Calu3 (cell line): ENCODE results near the gene TGFBR3. TPM values are rescaled to one million over a fixed set of nuclear protein-coding genes. Genes with fewer than 3 reads are reported as not detected.

Experiments
- BruUV-seq: library from RNA; stranded (reverse); fragments of 400-500 nt; replicated peaks from 2 replicates; lab custom pipeline; 2021; lab: Mats Ljungman, UMichigan
- CTCF ChIA-PET: fragments of 300-600 bp; sonication (Branson Sonifier 250); formaldehyde crosslinking; loops from one replicate; lab custom pipeline; 2022; ENCODE audit warnings: antibody characterized with exemption; lab: Charles Lee
- DNase-seq: peaks from one replicate; pipeline ENCODE4 v3.0.0; 2022
- H3K27ac Mint-ChIP-seq: one replicate; pipeline ENCODE4 v1.8.0; 2022; ENCODE audit warnings: mixed read lengths; ENCODE audit not compliant: unreplicated experiment
- H3K27me3 Mint-ChIP-seq: one replicate; pipeline ENCODE4 v1.8.0; 2022; ENCODE audit warnings: mixed read lengths; ENCODE audit not compliant: unreplicated experiment
- H3K36me3 Mint-ChIP-seq: one replicate; pipeline ENCODE4 v1.8.0; 2022; ENCODE audit warnings: mild to moderate bottlenecking, moderate library complexity, mixed read lengths; ENCODE audit not compliant: insufficient read depth, unreplicated experiment
- H3K4me1 Mint-ChIP-seq: one replicate; pipeline ENCODE4 v1.8.0; 2022; ENCODE audit warnings: mild to moderate bottlenecking, low read depth, mixed read lengths; ENCODE audit not compliant: unreplicated experiment
- H3K4me3 Mint-ChIP-seq: one replicate; pipeline ENCODE4 v1.8.0; 2022; ENCODE audit warnings: mild to moderate bottlenecking, low read depth, moderate library complexity, mixed read lengths; ENCODE audit not compliant: unreplicated experiment
- H3K9me3 Mint-ChIP-seq: one replicate; pipeline ENCODE4 v1.8.0; 2022; ENCODE audit warnings: low read depth, mixed read lengths; ENCODE audit not compliant: unreplicated experiment
- intact Hi-C: fragments of 100-400 bp; cut with micrococcal nuclease; formaldehyde crosslinking; loops from one replicate; pipeline ENCODE4 v1.10.0; 2022; ENCODE audit not compliant: unreplicated experiment
- total RNA-seq: library from RNA; stranded (reverse); gene quantifications from 2 replicates; pipeline ENCODE4 v1.2.3, GENCODE V29; 2022
- TF ChIP-seq, protein P1 (sequence below): fragments of 200-600 bp; IDR thresholded peaks from one replicate; pipeline ENCODE4 v1.8.0; 2022; ENCODE audit warnings: antibody characterized with exemption; ENCODE audit not compliant: unreplicated experiment

Gene TGFBR3
- total RNA-seq, 1 experiment from 2014 or later, result 10.8 TPM

- no peaks in the 10 kb centered on the region for H3K9me3 Mint-ChIP-seq
- TF ChIP-seq, protein P1, sequence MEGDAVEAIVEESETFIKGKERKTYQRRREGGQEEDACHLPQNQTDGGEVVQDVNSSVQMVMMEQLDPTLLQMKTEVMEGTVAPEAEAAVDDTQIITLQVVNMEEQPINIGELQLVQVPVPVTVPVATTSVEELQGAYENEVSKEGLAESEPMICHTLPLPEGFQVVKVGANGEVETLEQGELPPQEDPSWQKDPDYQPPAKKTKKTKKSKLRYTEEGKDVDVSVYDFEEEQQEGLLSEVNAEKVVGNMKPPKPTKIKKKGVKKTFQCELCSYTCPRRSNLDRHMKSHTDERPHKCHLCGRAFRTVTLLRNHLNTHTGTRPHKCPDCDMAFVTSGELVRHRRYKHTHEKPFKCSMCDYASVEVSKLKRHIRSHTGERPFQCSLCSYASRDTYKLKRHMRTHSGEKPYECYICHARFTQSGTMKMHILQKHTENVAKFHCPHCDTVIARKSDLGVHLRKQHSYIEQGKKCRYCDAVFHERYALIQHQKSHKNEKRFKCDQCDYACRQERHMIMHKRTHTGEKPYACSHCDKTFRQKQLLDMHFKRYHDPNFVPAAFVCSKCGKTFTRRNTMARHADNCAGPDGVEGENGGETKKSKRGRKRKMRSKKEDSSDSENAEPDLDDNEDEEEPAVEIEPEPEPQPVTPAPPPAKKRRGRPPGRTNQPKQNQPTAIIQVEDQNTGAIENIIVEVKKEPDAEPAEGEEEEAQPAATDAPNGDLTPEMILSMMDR, result no peak
These were observed 154.9 kb downstream of the TGFBR3 start for GRCh38 chr1:91730801-91731732.

DNA sequence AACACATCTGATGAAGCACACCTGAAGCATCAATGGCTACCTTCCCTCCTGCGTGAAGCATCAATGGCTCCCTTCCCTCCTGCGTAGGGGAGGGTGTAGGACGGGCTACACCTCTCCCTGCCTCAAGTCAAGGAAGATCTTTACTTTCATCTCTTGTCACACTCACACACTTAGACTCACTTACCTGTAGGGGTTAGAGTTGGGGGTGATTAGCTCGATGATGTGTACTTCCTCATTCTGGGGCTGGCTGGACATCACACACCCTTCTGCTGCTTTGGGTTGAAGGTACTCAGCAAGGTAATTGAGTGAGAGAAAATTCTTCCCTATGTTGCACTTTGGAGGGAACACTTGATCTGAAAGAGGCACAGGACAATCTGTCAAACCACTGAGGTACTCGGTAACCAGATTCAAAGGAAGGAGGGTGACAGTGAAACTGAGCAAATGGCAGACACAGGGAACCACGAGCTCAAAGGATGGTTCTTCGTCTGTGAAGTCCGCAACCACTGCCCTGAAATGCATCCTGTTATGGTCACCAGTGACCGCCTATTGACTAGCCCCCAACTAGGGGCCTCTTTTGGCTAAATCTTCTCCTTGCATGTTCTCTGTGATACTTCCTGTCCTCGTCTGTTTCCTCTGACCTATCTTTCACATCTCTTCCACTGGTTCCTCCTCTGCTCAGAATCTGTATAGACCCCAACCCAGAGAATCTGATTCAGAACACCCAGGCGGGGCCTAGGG, 156.2 kb downstream of the TGFBR3 start:
- no TSS peak for BruUV-seq
- intact Hi-C loops, result loop anchor here (5.0 to 10.0 kb wide), 3 partner anchors 117 to 215 kb away; partner anchors contain the start of gene TGFBR3
- CTCF ChIA-PET, result no interaction called here
- no peak overlapping the region for H3K4me3 Mint-ChIP-seq
- no peaks in the 10 kb centered on the region for H3K9me3 Mint-ChIP-seq
- TF ChIP-seq, protein P1, result no peak
- H3K4me1 Mint-ChIP-seq, result peaks cover 55% of the 10 kb centered on the region
- peaks cover 16% of the 10 kb centered on the region for H3K36me3 Mint-ChIP-seq
- no peaks in the 10 kb centered on the region for H3K27me3 Mint-ChIP-seq
- H3K27ac Mint-ChIP-seq, result no peak overlapping the region
- no peak for DNase-seq

More at GRCh38 chr1:91730801-91731732, 154.9 kb downstream of the TGFBR3 start:
- Mint-ChIP-seq H3K4me3 (peak overlapping the region; percentile 53), H3K4me1 (peaks cover 55% of the 10 kb centered on the region), H3K27ac (peak overlapping the region; percentile 76), H3K27me3 (no peaks in the 10 kb centered on the region), H3K36me3 (peaks cover 16% of the 10 kb centered on the region)
- intact Hi-C loops, result loop anchor here (5.0 to 10.0 kb wide), 3 partner anchors 119 to 216 kb away; partner anchors contain the start of gene TGFBR3
- DNase-seq, result peak; percentile 34
- CTCF ChIA-PET, result interaction anchor here (0.6 kb wide), 2 partner anchors 73 to 120 kb away, joined by 3 to 4 read pairs; no protein-coding TSS in a partner anchor
- no TSS peak for BruUV-seq

- DNase-seq, result no peak
- H3K9me3 Mint-ChIP-seq, result no peaks in the 10 kb centered on the region
- peaks cover 16% of the 10 kb centered on the region for H3K36me3 Mint-ChIP-seq
- TF ChIP-seq, protein P1, result no peak
- CTCF ChIA-PET, result interaction anchor here (0.7 kb wide), 1 partner anchor 91 kb away, joined by 3 read pairs; no protein-coding TSS in a partner anchor
- H3K4me1 Mint-ChIP-seq, result peaks cover 39% of the 10 kb centered on the region
- BruUV-seq, result no TSS peak
- intact Hi-C loops, result no loop called here
- no peak overlapping the region for H3K4me3 Mint-ChIP-seq
- no peak overlapping the region for H3K27ac Mint-ChIP-seq
- H3K27me3 Mint-ChIP-seq, result no peaks in the 10 kb centered on the region
These were observed 158.2 kb downstream of the TGFBR3 start for GRCh38 chr1:91727763-91728162.

- intact Hi-C loops, result no loop called here
- Mint-ChIP-seq H3K27me3 (no peaks in the 10 kb centered on the region), H3K27ac (no peak overlapping the region), H3K36me3 (peaks cover 3% of the 10 kb centered on the region), H3K9me3 (no peaks in the 10 kb centered on the region), H3K4me3 (no peak overlapping the region), H3K4me1 (peaks cover 23% of the 10 kb centered on the region)
- DNase-seq, result no peak
- BruUV-seq, result no TSS peak
- TF ChIP-seq, protein P1, result no peak
- CTCF ChIA-PET, result interaction anchor here (0.6 kb wide), 1 partner anchor 219 kb away, joined by 3 read pairs; no protein-coding TSS in a partner anchor
These were observed 159.8 kb downstream of the TGFBR3 start for GRCh38 chr1:91725989-91726721.
